ENCODE data around the gene GOLGB1. TPM values are rescaled to one million over a fixed set of nuclear protein-coding genes. Genes with fewer than 3 reads are reported as not detected.

GOLGB1 gene
- total and polyA plus RNA-seq, 5 donors = 19.8 to 60.8 (median 56.5) TPM

- H3K27ac ChIP-seq (ENCODE audit: low read length) = peak overlapping the region; percentile 57
- H3K27me3 ChIP-seq (ENCODE audit: control insufficient read depth, insufficient read depth) = no peaks in the 10 kb centered on the region
- WGBS = 85% methylated on average over 3 of the region's 3 CpGs
- no peak for ATAC-seq
- H3K4me3 ChIP-seq (ENCODE audit: low read length) = peak overlapping the region; percentile 26
- no peaks in the 10 kb centered on the region for H3K9me3 ChIP-seq (ENCODE audit: control insufficient read depth, low read length)
- DNase-seq = no peak
- peaks cover 16% of the 10 kb centered on the region for H3K4me1 ChIP-seq (ENCODE audit: control insufficient read depth, insufficient read depth, low read length)
- intact Hi-C loops (cut with DNase I) = no loop called here
Measured at GRCh38 chr3:121659586-121659985, 90.0 kb downstream of the GOLGB1 start.

GRCh38 chr3:121658716-121659435 is 90.7 kb downstream of the GOLGB1 start:
- ATAC-seq (no peak), DNase-seq (no peak)
- Histone ChIP-seq H3K4me3 (ENCODE audit: low read length) (no peak overlapping the region), H3K9me3 (ENCODE audit: control insufficient read depth, low read length) (no peaks in the 10 kb centered on the region), H3K27ac (ENCODE audit: low read length) (no peak overlapping the region), H3K4me1 (ENCODE audit: control insufficient read depth, insufficient read depth, low read length) (peaks cover 16% of the 10 kb centered on the region), H3K27me3 (ENCODE audit: control insufficient read depth, insufficient read depth) (no peaks in the 10 kb centered on the region)
- 70% methylated on average over 6 of the region's 6 CpGs for WGBS
- intact Hi-C loops (cut with DNase I) = no loop called here

GRCh38 chr3:121654493-121655385 is 94.8 kb downstream of the GOLGB1 start:
- ATAC-seq (no peak), DNase-seq (no peak)
- 80% methylated on average over 6 of the region's 6 CpGs for WGBS
- Histone ChIP-seq H3K9me3 (ENCODE audit: control insufficient read depth, low read length) (no peaks in the 10 kb centered on the region), H3K4me1 (ENCODE audit: control insufficient read depth, insufficient read depth, low read length) (peaks cover 10% of the 10 kb centered on the region), H3K27me3 (ENCODE audit: control insufficient read depth, insufficient read depth) (no peaks in the 10 kb centered on the region), H3K4me3 (ENCODE audit: low read length) (no peak overlapping the region), H3K27ac (ENCODE audit: low read length) (no peak overlapping the region)
- intact Hi-C loops (cut with DNase I) = no loop called here

- Histone ChIP-seq H3K27me3 (ENCODE audit: control insufficient read depth, insufficient read depth) (no peaks in the 10 kb centered on the region), H3K4me1 (ENCODE audit: control insufficient read depth, insufficient read depth, low read length) (peaks cover 3% of the 10 kb centered on the region), H3K4me3 (ENCODE audit: low read length) (no peak overlapping the region), H3K9me3 (ENCODE audit: control insufficient read depth, low read length) (no peaks in the 10 kb centered on the region), H3K27ac (ENCODE audit: low read length) (no peak overlapping the region)
- ATAC-seq (no peak), DNase-seq (no peak)
- intact Hi-C loops (cut with DNase I) = no loop called here
Measured at GRCh38 chr3:121651684-121652083, 97.9 kb downstream of the GOLGB1 start.

- intact Hi-C loops (cut with DNase I) = no loop called here
- DNase-seq = no peak
- Histone ChIP-seq H3K4me3 (ENCODE audit: low read length) (no peak overlapping the region), H3K4me1 (ENCODE audit: control insufficient read depth, insufficient read depth, low read length) (peaks cover 3% of the 10 kb centered on the region), H3K27ac (ENCODE audit: low read length) (no peak overlapping the region), H3K9me3 (ENCODE audit: control insufficient read depth, low read length) (no peaks in the 10 kb centered on the region), H3K27me3 (ENCODE audit: control insufficient read depth, insufficient read depth) (no peaks in the 10 kb centered on the region)
- no peak for ATAC-seq
Measured at GRCh38 chr3:121649645-121650044, 99.9 kb downstream of the GOLGB1 start.

GRCh38 chr3:121648219-121648958 is 101.2 kb downstream of the GOLGB1 start:
- no peaks in the 10 kb centered on the region for H3K27me3 ChIP-seq (ENCODE audit: control insufficient read depth, insufficient read depth)
- H3K27ac ChIP-seq (ENCODE audit: low read length) = peak overlapping the region; percentile 88
- peaks cover 3% of the 10 kb centered on the region for H3K4me1 ChIP-seq (ENCODE audit: control insufficient read depth, insufficient read depth, low read length)
- intact Hi-C loops (cut with DNase I) = no loop called here
- ATAC-seq (peak; percentile 96 to 99), DNase-seq (no peak)
- H3K9me3 ChIP-seq (ENCODE audit: control insufficient read depth, low read length) = no peaks in the 10 kb centered on the region
- no peak overlapping the region for H3K4me3 ChIP-seq (ENCODE audit: low read length)
- WGBS = 33% methylated on average over 6 of the region's 6 CpGs

- intact Hi-C loops (cut with DNase I) = no loop called here
- WGBS = 93% methylated on average over 5 of the region's 5 CpGs
Measured at GRCh38 chr3:121645054-121645453, 104.5 kb downstream of the GOLGB1 start.

GRCh38 chr3:121642601-121643314 is 106.8 kb downstream of the GOLGB1 start:
- Histone ChIP-seq H3K27ac (ENCODE audit: low read length) (no peak overlapping the region), H3K9me3 (ENCODE audit: control insufficient read depth, low read length) (no peaks in the 10 kb centered on the region), H3K27me3 (ENCODE audit: control insufficient read depth, insufficient read depth) (no peaks in the 10 kb centered on the region), H3K4me1 (ENCODE audit: control insufficient read depth, insufficient read depth, low read length) (no peaks in the 10 kb centered on the region), H3K4me3 (ENCODE audit: low read length) (no peak overlapping the region)
- intact Hi-C loops (cut with DNase I) = no loop called here
- ATAC-seq (peak in 1 of 2 donors; percentile 21), DNase-seq (no peak)
- WGBS = 63% methylated on average over 9 of the region's 9 CpGs

More at GRCh38 chr3:121645054-121645453, 104.5 kb downstream of the GOLGB1 start:
- H3K27me3 ChIP-seq (ENCODE audit: control insufficient read depth, insufficient read depth) = no peaks in the 10 kb centered on the region
- DNase-seq = no peak
- H3K27ac ChIP-seq (ENCODE audit: low read length) = no peak overlapping the region
- peaks cover 3% of the 10 kb centered on the region for H3K4me1 ChIP-seq (ENCODE audit: control insufficient read depth, insufficient read depth, low read length)
- H3K4me3 ChIP-seq (ENCODE audit: low read length) = no peak overlapping the region
- ATAC-seq = no peak
- no peaks in the 10 kb centered on the region for H3K9me3 ChIP-seq (ENCODE audit: control insufficient read depth, low read length)

GRCh38 chr3:121641127-121641526 is 108.4 kb downstream of the GOLGB1 start:
- intact Hi-C loops (cut with DNase I) = no loop called here
- ATAC-seq = no peak
- H3K27me3 ChIP-seq (ENCODE audit: control insufficient read depth, insufficient read depth) = no peaks in the 10 kb centered on the region
- DNase-seq = no peak
- H3K9me3 ChIP-seq (ENCODE audit: control insufficient read depth, low read length) = no peaks in the 10 kb centered on the region
- H3K4me1 ChIP-seq (ENCODE audit: control insufficient read depth, insufficient read depth, low read length) = no peaks in the 10 kb centered on the region
- WGBS = 93% methylated on average over 2 of the region's 2 CpGs
- H3K4me3 ChIP-seq (ENCODE audit: low read length) = no peak overlapping the region
- no peak overlapping the region for H3K27ac ChIP-seq (ENCODE audit: low read length)

- Histone ChIP-seq H3K4me1 (ENCODE audit: control insufficient read depth, insufficient read depth, low read length) (no peaks in the 10 kb centered on the region), H3K27me3 (ENCODE audit: control insufficient read depth, insufficient read depth) (no peaks in the 10 kb centered on the region), H3K9me3 (ENCODE audit: control insufficient read depth, low read length) (no peaks in the 10 kb centered on the region), H3K4me3 (ENCODE audit: low read length) (no peak overlapping the region), H3K27ac (ENCODE audit: low read length) (no peak overlapping the region)
- ATAC-seq = no peak
- DNase-seq = no peak
- 96% methylated on average over 1 of the region's 1 CpG for WGBS
- intact Hi-C loops (cut with DNase I) = no loop called here
Measured at GRCh38 chr3:121637922-121638321, 111.6 kb downstream of the GOLGB1 start.

Measured in right cardiac atrium (tissue), 5 donors.